ENCODE measurements around the gene NAA16. TPM values are rescaled to one million over a fixed set of nuclear protein-coding genes. Genes with fewer than 3 reads are reported as not detected.

The NAA16 gene
- total RNA-seq, 2 donors from 2014 or later = 6.6 to 10.0 TPM

DNA sequence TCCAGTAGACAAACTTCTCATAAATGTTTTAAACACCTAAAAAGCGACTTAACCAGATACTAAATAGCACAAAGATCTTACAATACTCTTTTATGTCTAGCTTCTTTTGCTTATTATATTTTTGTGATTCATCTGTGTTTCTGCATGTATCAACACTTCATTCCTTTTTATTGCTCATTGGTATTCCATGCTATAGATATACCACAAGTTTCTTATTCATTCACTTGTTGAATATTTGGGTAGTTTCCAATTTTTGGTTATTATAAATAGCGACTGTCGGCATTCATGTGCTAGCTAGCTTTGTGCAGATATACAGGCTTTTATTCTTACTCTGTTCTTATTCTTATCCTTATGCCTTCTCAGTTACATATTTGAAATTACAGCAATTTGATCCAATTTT is 96.3 kb downstream of the NAA16 start:
- DNase-seq (ENCODE audit: low spot score) = no peak

DNA sequence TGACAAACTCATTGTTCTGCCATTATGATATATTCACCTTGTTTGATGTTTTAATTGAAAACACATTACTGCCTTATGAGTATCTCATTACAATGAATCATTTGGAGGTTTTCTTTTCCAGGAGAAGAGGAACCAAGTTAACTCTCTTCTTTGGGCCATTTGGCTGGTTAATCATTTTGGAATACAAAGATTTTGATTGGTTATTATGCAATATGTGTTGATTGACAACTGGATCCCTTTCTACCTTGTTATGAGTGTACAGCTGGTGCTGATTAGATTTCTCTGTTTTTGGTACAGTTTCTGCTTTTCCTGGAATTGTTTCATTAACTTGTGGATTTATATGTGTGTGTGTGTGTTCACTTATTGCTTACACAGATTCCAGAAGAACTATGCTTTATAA is 97.1 kb downstream of the NAA16 start:
- Histone ChIP-seq H3K27me3 (no peaks in the 10 kb centered on the region), H3K9me3 (no peaks in the 10 kb centered on the region), H3K36me3 (no peaks in the 10 kb centered on the region), H3K4me1 (no peaks in the 10 kb centered on the region), H3K4me3 (no peak overlapping the region), H3K27ac (no peak overlapping the region)
- DNase-seq (ENCODE audit: low spot score) = no peak
- TF ChIP-seq, protein P1, sequence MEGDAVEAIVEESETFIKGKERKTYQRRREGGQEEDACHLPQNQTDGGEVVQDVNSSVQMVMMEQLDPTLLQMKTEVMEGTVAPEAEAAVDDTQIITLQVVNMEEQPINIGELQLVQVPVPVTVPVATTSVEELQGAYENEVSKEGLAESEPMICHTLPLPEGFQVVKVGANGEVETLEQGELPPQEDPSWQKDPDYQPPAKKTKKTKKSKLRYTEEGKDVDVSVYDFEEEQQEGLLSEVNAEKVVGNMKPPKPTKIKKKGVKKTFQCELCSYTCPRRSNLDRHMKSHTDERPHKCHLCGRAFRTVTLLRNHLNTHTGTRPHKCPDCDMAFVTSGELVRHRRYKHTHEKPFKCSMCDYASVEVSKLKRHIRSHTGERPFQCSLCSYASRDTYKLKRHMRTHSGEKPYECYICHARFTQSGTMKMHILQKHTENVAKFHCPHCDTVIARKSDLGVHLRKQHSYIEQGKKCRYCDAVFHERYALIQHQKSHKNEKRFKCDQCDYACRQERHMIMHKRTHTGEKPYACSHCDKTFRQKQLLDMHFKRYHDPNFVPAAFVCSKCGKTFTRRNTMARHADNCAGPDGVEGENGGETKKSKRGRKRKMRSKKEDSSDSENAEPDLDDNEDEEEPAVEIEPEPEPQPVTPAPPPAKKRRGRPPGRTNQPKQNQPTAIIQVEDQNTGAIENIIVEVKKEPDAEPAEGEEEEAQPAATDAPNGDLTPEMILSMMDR (IDR thresholded peaks at IDR 0.05) = no peak

More for the DNA sequence above, 96.3 kb downstream of the NAA16 start:
- TF ChIP-seq, protein P1 (IDR thresholded peaks at IDR 0.05) = no peak
- Histone ChIP-seq H3K36me3 (no peaks in the 10 kb centered on the region), H3K27ac (no peak overlapping the region), H3K4me1 (no peaks in the 10 kb centered on the region), H3K9me3 (no peaks in the 10 kb centered on the region), H3K27me3 (no peaks in the 10 kb centered on the region), H3K4me3 (no peak overlapping the region)

- Histone ChIP-seq H3K27me3 (no peaks in the 10 kb centered on the region), H3K9me3 (no peaks in the 10 kb centered on the region), H3K4me3 (no peak overlapping the region), H3K4me1 (no peaks in the 10 kb centered on the region), H3K27ac (no peak overlapping the region), H3K36me3 (no peaks in the 10 kb centered on the region)
- TF ChIP-seq, protein P1 (IDR thresholded peaks at IDR 0.05) = no peak
- DNase-seq (ENCODE audit: low spot score) = no peak
Observed at GRCh38 chr13:41408746-41409145, 97.7 kb downstream of the NAA16 start.

GRCh38 chr13:41409611-41410010 is 98.5 kb downstream of the NAA16 start:
- no peaks in the 10 kb centered on the region for H3K36me3 ChIP-seq
- H3K27ac ChIP-seq = no peak overlapping the region
- H3K27me3 ChIP-seq = no peaks in the 10 kb centered on the region
- TF ChIP-seq, protein P1 (IDR thresholded peaks at IDR 0.05) = no peak
- DNase-seq (ENCODE audit: low spot score) = no peak
- no peaks in the 10 kb centered on the region for H3K4me1 ChIP-seq
- no peaks in the 10 kb centered on the region for H3K9me3 ChIP-seq
- H3K4me3 ChIP-seq = no peak overlapping the region

DNA sequence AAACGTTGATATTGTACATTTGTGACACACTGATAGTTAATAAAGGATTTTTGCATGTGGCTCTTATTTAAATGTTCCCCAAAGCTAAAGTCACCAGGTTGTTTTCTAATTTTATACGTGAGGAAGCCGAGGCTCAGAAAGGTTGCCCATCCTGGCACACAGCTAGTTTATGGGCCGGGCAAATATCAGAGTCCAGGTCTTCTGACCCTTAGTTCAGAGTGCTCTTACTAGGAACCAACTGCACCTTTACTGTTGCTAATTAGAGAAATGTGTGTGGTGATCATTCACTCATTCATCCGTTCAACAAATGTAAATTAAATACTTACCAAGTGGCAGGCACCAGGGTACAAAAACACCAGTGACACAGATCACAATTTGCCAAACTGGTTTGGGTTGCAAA is 100.0 kb downstream of the NAA16 start:
- H3K4me3 ChIP-seq = no peak overlapping the region
- TF ChIP-seq, protein P1 (IDR thresholded peaks at IDR 0.05) = no peak
- no peaks in the 10 kb centered on the region for H3K27me3 ChIP-seq
- no peak for DNase-seq (ENCODE audit: low spot score)
- H3K27ac ChIP-seq = no peak overlapping the region
- H3K36me3 ChIP-seq = no peaks in the 10 kb centered on the region
- no peaks in the 10 kb centered on the region for H3K4me1 ChIP-seq
- H3K9me3 ChIP-seq = no peaks in the 10 kb centered on the region

DNA sequence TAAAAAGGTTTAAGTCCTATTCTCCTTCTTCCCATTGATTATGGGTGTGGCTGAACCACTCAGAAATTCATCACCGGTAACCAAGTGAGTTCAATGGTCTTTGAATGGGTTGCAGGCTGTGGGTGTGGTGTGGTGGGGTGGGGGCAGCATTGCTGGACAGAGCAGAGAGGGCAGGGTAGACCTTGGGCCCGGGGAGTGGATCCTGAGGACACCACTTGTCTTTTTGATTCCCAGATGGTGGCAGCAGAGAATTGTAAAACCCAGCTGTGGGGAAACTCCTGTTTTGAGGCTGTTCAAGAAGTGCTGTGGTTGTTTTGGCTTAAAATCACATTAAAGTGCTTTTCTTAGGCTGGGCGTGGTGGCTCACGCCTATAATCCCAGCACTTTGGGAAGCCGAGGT is 100.5 kb downstream of the NAA16 start:
- Histone ChIP-seq H3K36me3 (no peaks in the 10 kb centered on the region), H3K9me3 (no peaks in the 10 kb centered on the region), H3K4me3 (no peak overlapping the region), H3K27ac (no peak overlapping the region), H3K4me1 (no peaks in the 10 kb centered on the region), H3K27me3 (no peaks in the 10 kb centered on the region)
- no peak for DNase-seq (ENCODE audit: low spot score)
- TF ChIP-seq, protein P1 (IDR thresholded peaks at IDR 0.05) = peak in 1 of 2 donors; percentile 49

All from right atrium auricular region (tissue), 2 donors.